ENCODE measurements around the gene TRIO.

The TRIO gene

GRCh38 chr5:14182761-14183160 lies 39.6 kb downstream of the TRIO start:
- in situ Hi-C loops (cut with MboI; ENCODE audit: low sequenced_read_pairs): no loop called here

- in situ Hi-C loops (cut with MboI; ENCODE audit: low sequenced_read_pairs): no loop called here
These were observed 40.2 kb downstream of the TRIO start for GRCh38 chr5:14183187-14183939.

GRCh38 chr5:14184082-14184481 lies 40.9 kb downstream of the TRIO start:
- in situ Hi-C loops (cut with MboI; ENCODE audit: low sequenced_read_pairs): no loop called here

GRCh38 chr5:14184725-14185124 lies 41.6 kb downstream of the TRIO start:
- in situ Hi-C loops (cut with MboI; ENCODE audit: low sequenced_read_pairs): no loop called here

GRCh38 chr5:14185326-14186058 lies 42.4 kb downstream of the TRIO start:
- in situ Hi-C loops (cut with MboI; ENCODE audit: low sequenced_read_pairs): no loop called here

GRCh38 chr5:14186059-14186830 lies 43.1 kb downstream of the TRIO start:
- in situ Hi-C loops (cut with MboI; ENCODE audit: low sequenced_read_pairs): no loop called here

- in situ Hi-C loops (cut with MboI; ENCODE audit: low sequenced_read_pairs): no loop called here
These were observed 44.0 kb downstream of the TRIO start for GRCh38 chr5:14187157-14187556.

- in situ Hi-C loops (cut with MboI; ENCODE audit: low sequenced_read_pairs): no loop called here
These were observed 44.5 kb downstream of the TRIO start for GRCh38 chr5:14187660-14188059.

- in situ Hi-C loops (cut with MboI; ENCODE audit: low sequenced_read_pairs): no loop called here
These were observed 45.6 kb downstream of the TRIO start for GRCh38 chr5:14188778-14189177.

- in situ Hi-C loops (cut with MboI; ENCODE audit: low sequenced_read_pairs): no loop called here
These were observed 46.5 kb downstream of the TRIO start for GRCh38 chr5:14189680-14190079.

- in situ Hi-C loops (cut with MboI; ENCODE audit: low sequenced_read_pairs): no loop called here
These were observed 47.3 kb downstream of the TRIO start for GRCh38 chr5:14190194-14191164.

- in situ Hi-C loops (cut with MboI; ENCODE audit: low sequenced_read_pairs): no loop called here
These were observed 48.2 kb downstream of the TRIO start for GRCh38 chr5:14191325-14191724.

- in situ Hi-C loops (cut with MboI; ENCODE audit: low sequenced_read_pairs): no loop called here
These were observed 50.4 kb downstream of the TRIO start for GRCh38 chr5:14193496-14193895.

GRCh38 chr5:14195588-14195987 lies 52.4 kb downstream of the TRIO start:
- in situ Hi-C loops (cut with MboI; ENCODE audit: low sequenced_read_pairs): no loop called here

- in situ Hi-C loops (cut with MboI; ENCODE audit: low sequenced_read_pairs): no loop called here
These were observed 53.9 kb downstream of the TRIO start for GRCh38 chr5:14197056-14197455.

- in situ Hi-C loops (cut with MboI; ENCODE audit: low sequenced_read_pairs): no loop called here
These were observed 56.8 kb downstream of the TRIO start for GRCh38 chr5:14199902-14200301.

- in situ Hi-C loops (cut with MboI; ENCODE audit: low sequenced_read_pairs): no loop called here
These were observed 57.3 kb downstream of the TRIO start for GRCh38 chr5:14200312-14200990.

GRCh38 chr5:14201325-14202045 lies 58.3 kb downstream of the TRIO start:
- in situ Hi-C loops (cut with MboI; ENCODE audit: low sequenced_read_pairs): no loop called here

GRCh38 chr5:14202462-14202861 lies 59.3 kb downstream of the TRIO start:
- in situ Hi-C loops (cut with MboI; ENCODE audit: low sequenced_read_pairs): no loop called here

All from HL-60/S4 (cell line).